GM12878 (cell line): Measurements from ENCODE around the gene ALDH1A1. TPM values are rescaled to one million over a fixed set of nuclear protein-coding genes. Genes with fewer than 3 reads are reported as not detected.

Experiments used
- ATAC-seq: fragments of 200-7000 bp; cut with Tn5 transposase; 3 replicates; pipeline ENCODE4 v1.9.1; 2020; ENCODE audit warnings: mild to moderate bottlenecking, moderate library complexity
- BruUV-seq: library from RNA; stranded (reverse); fragments of 400-500 nt; replicated peaks from 2 replicates; lab custom pipeline; 2021; lab: Mats Ljungman, UMichigan
- CTCF ChIA-PET: fragments of 300-600 bp; sonication (Branson Sonifier 250); formaldehyde crosslinking; extraction: SDS; loops from one replicate; lab custom pipeline; 2021; ENCODE audit warnings: inconsistent platforms; lab: Yijun Ruan, JAX
- POLR2A ChIA-PET: fragments of 350-600 bp; formaldehyde crosslinking; extraction: SDS; loops from one replicate; lab custom pipeline; 2021; ENCODE audit warnings: inconsistent platforms; lab: Charles Lee
- RAD21 ChIA-PET: fragments of 300-600 bp; sonication (Branson Sonifier 250); formaldehyde crosslinking; loops from one replicate; lab custom pipeline; 2023; ENCODE audit warnings: antibody characterized with exemption; ENCODE audit not compliant: unreplicated experiment; lab: Charles Lee
- SMC1A ChIA-PET: fragments of 300-600 bp; sonication (Branson Sonifier 250); formaldehyde crosslinking; loops from one replicate; lab custom pipeline; 2023; ENCODE audit not compliant: unreplicated experiment, uncharacterized antibody; lab: Charles Lee
- DNase-seq: peaks from one replicate; pipeline ENCODE4 v3.0.0-alpha.2; 2011; ENCODE audit warnings: low read depth, low spot score
- FAIRE-seq: peaks from 3 replicates; lab custom pipeline; 2011; peaks lifted over from hg19 to GRCh38; lab: Jason Lieb, UNC
- H2AFZ ChIP-seq: 2 replicates; pipeline ENCODE4 v1.6.0; 2011; ENCODE audit warnings: low read depth, low read length, control low read depth; ENCODE audit not compliant: control insufficient read depth
- H3K27ac ChIP-seq: 2 replicates; pipeline ENCODE4 v1.5.1; 2011; ENCODE audit warnings: control low read depth; ENCODE audit not compliant: control insufficient read depth, insufficient read depth
- H3K27me3 ChIP-seq, 2 experiments: replicated peaks in 1 of 2; 2 replicates each; pipeline versions ENCODE4 v1.6.0 to v1.6.1; 2011; ENCODE audit warnings: low read length in 1 of 2; ENCODE audit not compliant: control insufficient read depth in 2 of 2, insufficient read depth in 2 of 2
- H3K36me3 ChIP-seq, 2 experiments: 2 replicates each; pipeline ENCODE4 v1.5.1; 2011; ENCODE audit warnings: low read length in 1 of 2; ENCODE audit not compliant: control insufficient read depth in 2 of 2, insufficient read depth in 2 of 2
- H3K4me1 ChIP-seq: 2 replicates; pipeline ENCODE4 v1.6.1; 2011; ENCODE audit warnings: mild to moderate bottlenecking, low read length, moderate library complexity, mixed read lengths; ENCODE audit not compliant: control insufficient read depth, insufficient read depth
- H3K4me2 ChIP-seq: 2 replicates; pipeline ENCODE4 v1.6.0; 2011; ENCODE audit warnings: control low read depth; ENCODE audit not compliant: control insufficient read depth, insufficient read depth
- H3K4me3 ChIP-seq: fragments of 200-600 bp; sonication (generic); 2 replicates; pipeline ENCODE4 v1.5.1; 2016
- H3K79me2 ChIP-seq: 2 replicates; pipeline ENCODE4 v1.6.0; 2011; ENCODE audit warnings: low read length; ENCODE audit not compliant: control insufficient read depth, insufficient read depth
- H3K9ac ChIP-seq: 2 replicates; pipeline ENCODE4 v1.8.0; 2011; ENCODE audit warnings: low read length, control low read depth, mixed read lengths; ENCODE audit not compliant: control insufficient read depth, insufficient read depth
- H3K9me3 ChIP-seq: replicated peaks from 3 replicates; pipeline ENCODE4 v1.5.1; 2011; ENCODE audit warnings: mild to moderate bottlenecking, low read length; ENCODE audit not compliant: control insufficient read depth, insufficient read depth
- H4K20me1 ChIP-seq: 2 replicates; pipeline ENCODE4 v1.6.0; 2011; ENCODE audit not compliant: control insufficient read depth, insufficient read depth
- ATF2 ChIP-seq: IDR thresholded peaks from 2 replicates; pipeline ENCODE4 v1.6.1; 2012; ENCODE audit warnings: low read length, inconsistent platforms
- CBX5 ChIP-seq: sonication (generic); IDR thresholded peaks from 2 replicates; pipeline ENCODE4 v1.6.1; 2016; ENCODE audit warnings: low read depth, moderate library complexity, mild to moderate bottlenecking, inconsistent platforms
- CHD2 ChIP-seq: IDR thresholded peaks from 2 replicates; pipeline ENCODE4 v1.6.1; 2011; ENCODE audit warnings: low read depth, low read length, improper control_type of control experiment, borderline replicate concordance
- CREB1 ChIP-seq: IDR thresholded peaks from 2 replicates; pipeline ENCODE4 v1.6.1; 2012; ENCODE audit warnings: low read depth, mild to moderate bottlenecking, inconsistent platforms
- ETV6 ChIP-seq, 2 experiments: fragments of 450-650 bp in 1 of 2; IDR thresholded peaks in 1 of 2; conservative IDR thresholded peaks in 1 of 2; 2 replicates each; pipeline ENCODE4 v1.6.1; 2014; ENCODE audit warnings: antibody characterized with exemption in 1 of 2, borderline replicate concordance in 1 of 2, low read depth in 1 of 2, mild to moderate bottlenecking in 1 of 2, moderate library complexity in 1 of 2
- PAX8 ChIP-seq: fragments of 450-650 bp; IDR thresholded peaks from 2 replicates; pipeline ENCODE4 v1.6.1; 2017; ENCODE audit warnings: mild to moderate bottlenecking, moderate library complexity
- RFX5 ChIP-seq: IDR thresholded peaks from 2 replicates; pipeline ENCODE4 v1.6.1; 2011; ENCODE audit warnings: low read depth, low read length, improper control_type of control experiment
- SUZ12 ChIP-seq: fragments of 200-600 bp; sonication (generic); IDR thresholded peaks from one replicate; pipeline ENCODE4 v1.6.1; 2018; ENCODE audit warnings: antibody characterized with exemption, mild to moderate bottlenecking; ENCODE audit not compliant: unreplicated experiment
- TAF1 ChIP-seq: IDR thresholded peaks from 2 replicates; pipeline ENCODE4 v1.6.1; 2011; ENCODE audit warnings: mild to moderate bottlenecking, low read depth, low read length, borderline replicate concordance
- TCF7 ChIP-seq: IDR thresholded peaks from 2 replicates; pipeline ENCODE4 v1.6.1; 2014; ENCODE audit warnings: antibody characterized with exemption, borderline replicate concordance
- ZNF207 ChIP-seq: fragments of 450-650 bp; IDR thresholded peaks from 2 replicates; pipeline ENCODE4 v1.6.1; 2014; ENCODE audit warnings: antibody characterized with exemption, mild to moderate bottlenecking, borderline replicate concordance
- WGBS: methylation state at CpG from one replicate; pipeline ENCODE4 v1.1.6; 2016; ENCODE audit warnings: low lambda C conversion rate; ENCODE audit not compliant: insufficient replicate concordance, insufficient coverage; ENCODE audit errors: missing lambda C conversion rate; 5-methylcytosine and 5-hydroxymethylcytosine counted together
- in situ Hi-C: fragments of 300-500 bp; cut with MboI; formaldehyde crosslinking; loops from 9 replicates; pipeline ENCODE4 v1.14.3; 2018; ENCODE audit warnings: mixed read lengths
- intact Hi-C: fragments of 100-400 bp; cut with micrococcal nuclease; formaldehyde crosslinking; loops from one replicate; pipeline ENCODE4 v1.14.2; 2022; ENCODE audit not compliant: unreplicated experiment
- polyA plus RNA-seq, 11 experiments: library from polyadenylated mRNA; depleted of rRNA in 4 of 11; unstranded in 6 of 11; stranded (reverse) in 5 of 11; fragments of >200 nt; fragmentation: Nextera tagmentation in 4 of 11; fragmentation: Illumina TruSeq in 1 of 11; extraction: Ambion mirVana in 4 of 11; extraction: Trizol in 1 of 11; gene quantifications; 1 replicate in 1 of 11; 2 replicates in 10 of 11; pipeline versions ENCODE4 v1.2.1 to v1.2.3, GENCODE V29; 2011 to 2016; ENCODE audit warnings: inconsistent platforms in 2 of 11, missing spikeins in 2 of 11, low read depth in 1 of 11
- total RNA-seq, 4 experiments: library from RNA; depleted of rRNA in 3 of 4; stranded (reverse); fragments of >200 nt in 3 of 4; fragmentation: Illumina TruSeq in 1 of 4; extraction: Trizol in 1 of 4; gene quantifications; 2 replicates each; pipeline versions ENCODE4 v1.2.1 to v1.2.3, GENCODE V29; 2013 to 2021
- TF ChIP-seq, protein P1 (sequence below): fragments of 450-650 bp; IDR thresholded peaks from 2 replicates; pipeline ENCODE4 v1.6.1; 2017; ENCODE audit warnings: mild to moderate bottlenecking, moderate library complexity

Gene ALDH1A1
- total and polyA plus RNA-seq, 10 of the 15 experiments (the other 5 are each of a cell fraction or from before 2014, with no cell fraction given) = 0.03 to 0.54 TPM; not detected in 8

- H3K4me3 ChIP-seq = no peak overlapping the region
- H3K4me2 ChIP-seq = no peak overlapping the region
- no TSS peak for BruUV-seq
- ChIA-PET CTCF (no interaction called here), RAD21 (no interaction called here), SMC1A (no interaction called here), POLR2A (no interaction called here)
- ATAC-seq (no peak), DNase-seq (no peak), FAIRE-seq (no peak)
- H3K9ac ChIP-seq = no peak overlapping the region
- no peaks in the 10 kb centered on the region for H3K79me2 ChIP-seq
- intact Hi-C loops (no loop called here), in situ Hi-C loops (no loop called here)
- no peaks in the 10 kb centered on the region; a peak in 1 of 4 replicates for H3K27me3 ChIP-seq
- H3K4me1 ChIP-seq = no peaks in the 10 kb centered on the region
- WGBS = 1% methylated on average over 4 of the region's 4 CpGs
- H4K20me1 ChIP-seq = no peaks in the 10 kb centered on the region
- H3K9me3 ChIP-seq = no peaks in the 10 kb centered on the region
- H3K27ac ChIP-seq = no peak overlapping the region
- H2AFZ ChIP-seq = no peak overlapping the region
- no peaks in the 10 kb centered on the region for H3K36me3 ChIP-seq
- TF ChIP-seq ZNF207 (no peak), PAX8 (no peak), CHD2 (no peak), ATF2 (no peak), TCF7 (no peak), TAF1 (no peak), CBX5 (no peak), CREB1 (no peak), SUZ12 (no peak), RFX5 (no peak), ETV6 (conservative IDR thresholded peaks at IDR 0.05 in 1 of 2, IDR thresholded peaks at IDR 0.05 in 1 of 2; ENCODE audit: borderline replicate concordance in 1 of 2, low read depth in 1 of 2) (no peak)
- TF ChIP-seq, protein P1, sequence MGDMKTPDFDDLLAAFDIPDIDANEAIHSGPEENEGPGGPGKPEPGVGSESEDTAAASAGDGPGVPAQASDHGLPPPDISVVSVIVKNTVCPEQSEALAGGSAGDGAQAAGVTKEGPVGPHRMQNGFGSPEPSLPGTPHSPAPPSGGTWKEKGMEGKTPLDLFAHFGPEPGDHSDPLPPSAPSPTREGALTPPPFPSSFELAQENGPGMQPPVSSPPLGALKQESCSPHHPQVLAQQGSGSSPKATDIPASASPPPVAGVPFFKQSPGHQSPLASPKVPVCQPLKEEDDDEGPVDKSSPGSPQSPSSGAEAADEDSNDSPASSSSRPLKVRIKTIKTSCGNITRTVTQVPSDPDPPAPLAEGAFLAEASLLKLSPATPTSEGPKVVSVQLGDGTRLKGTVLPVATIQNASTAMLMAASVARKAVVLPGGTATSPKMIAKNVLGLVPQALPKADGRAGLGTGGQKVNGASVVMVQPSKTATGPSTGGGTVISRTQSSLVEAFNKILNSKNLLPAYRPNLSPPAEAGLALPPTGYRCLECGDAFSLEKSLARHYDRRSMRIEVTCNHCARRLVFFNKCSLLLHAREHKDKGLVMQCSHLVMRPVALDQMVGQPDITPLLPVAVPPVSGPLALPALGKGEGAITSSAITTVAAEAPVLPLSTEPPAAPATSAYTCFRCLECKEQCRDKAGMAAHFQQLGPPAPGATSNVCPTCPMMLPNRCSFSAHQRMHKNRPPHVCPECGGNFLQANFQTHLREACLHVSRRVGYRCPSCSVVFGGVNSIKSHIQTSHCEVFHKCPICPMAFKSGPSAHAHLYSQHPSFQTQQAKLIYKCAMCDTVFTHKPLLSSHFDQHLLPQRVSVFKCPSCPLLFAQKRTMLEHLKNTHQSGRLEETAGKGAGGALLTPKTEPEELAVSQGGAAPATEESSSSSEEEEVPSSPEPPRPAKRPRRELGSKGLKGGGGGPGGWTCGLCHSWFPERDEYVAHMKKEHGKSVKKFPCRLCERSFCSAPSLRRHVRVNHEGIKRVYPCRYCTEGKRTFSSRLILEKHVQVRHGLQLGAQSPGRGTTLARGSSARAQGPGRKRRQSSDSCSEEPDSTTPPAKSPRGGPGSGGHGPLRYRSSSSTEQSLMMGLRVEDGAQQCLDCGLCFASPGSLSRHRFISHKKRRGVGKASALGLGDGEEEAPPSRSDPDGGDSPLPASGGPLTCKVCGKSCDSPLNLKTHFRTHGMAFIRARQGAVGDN = no peak
These were observed 53.8 kb downstream of the ALDH1A1 start for GRCh38 chr9:72898784-72899733.
